PC-3 (cell line): ENCODE data around the gene EFEMP1.

Experiments
- CTCF ChIP-seq: fragments of 300-600 bp; sonication (generic); conservative IDR thresholded peaks from 2 replicates; pipeline ENCODE4 v1.5.1; 2017; ENCODE audit warnings: antibody characterized with exemption, low read depth, mild to moderate bottlenecking, low read length
- EZH2 ChIP-seq: fragments of 300-600 bp; sonication (generic); IDR thresholded peaks from one replicate; pipeline ENCODE4 v1.6.1; 2017; ENCODE audit warnings: antibody characterized with exemption, mild to moderate bottlenecking, low read length; ENCODE audit not compliant: unreplicated experiment

GRCh38 chr2:55860832-55861231 lies 62.8 kb downstream of the EFEMP1 start:
- TF ChIP-seq CTCF (no peak), EZH2 (no peak)
